Neutrophil (primary cell): ENCODE measurements around the gene AOPEP.

Experiments used
- H3K27ac ChIP-seq: fragments of 200-600 bp; sonication (generic); 2 replicates; pipeline ENCODE4 v1.5.1; 2016; ENCODE audit warnings: mild to moderate bottlenecking, moderate library complexity
- H3K27me3 ChIP-seq: fragments of 200-600 bp; sonication (generic); 2 replicates; pipeline ENCODE4 v1.6.0; 2016; ENCODE audit warnings: mild to moderate bottlenecking
- H3K36me3 ChIP-seq: fragments of 200-600 bp; sonication (generic); 2 replicates; pipeline ENCODE4 v1.5.1; 2017
- H3K4me1 ChIP-seq, 2 experiments: fragments of 200-600 bp in 1 of 2; sonication (generic) in 1 of 2; 1 replicate in 1 of 2; 2 replicates in 1 of 2; pipeline versions ENCODE4 v1.5.1 to v1.6.1; 2013 to 2016; ENCODE audit warnings: low read depth in 1 of 2, low read length in 1 of 2, mild to moderate bottlenecking in 1 of 2, moderate library complexity in 1 of 2; ENCODE audit not compliant: control insufficient read depth in 1 of 2, insufficient read depth in 1 of 2
- H3K4me3 ChIP-seq, 2 experiments: fragments of 200-600 bp in 1 of 2; sonication (generic) in 1 of 2; 1 replicate in 1 of 2; 2 replicates in 1 of 2; pipeline ENCODE4 v1.5.1; 2013 to 2016; ENCODE audit warnings: low read depth in 1 of 2, low read length in 1 of 2, mild to moderate bottlenecking in 1 of 2, moderate library complexity in 1 of 2
- H3K9me3 ChIP-seq: fragments of 200-600 bp; sonication (generic); 2 replicates; pipeline ENCODE4 v1.5.1; 2016
- TF ChIP-seq, protein P1 (sequence below): fragments of 200-600 bp; sonication (generic); IDR thresholded peaks from 2 replicates; pipeline ENCODE4 v1.5.1; 2016; ENCODE audit warnings: antibody characterized with exemption

The AOPEP gene

DNA sequence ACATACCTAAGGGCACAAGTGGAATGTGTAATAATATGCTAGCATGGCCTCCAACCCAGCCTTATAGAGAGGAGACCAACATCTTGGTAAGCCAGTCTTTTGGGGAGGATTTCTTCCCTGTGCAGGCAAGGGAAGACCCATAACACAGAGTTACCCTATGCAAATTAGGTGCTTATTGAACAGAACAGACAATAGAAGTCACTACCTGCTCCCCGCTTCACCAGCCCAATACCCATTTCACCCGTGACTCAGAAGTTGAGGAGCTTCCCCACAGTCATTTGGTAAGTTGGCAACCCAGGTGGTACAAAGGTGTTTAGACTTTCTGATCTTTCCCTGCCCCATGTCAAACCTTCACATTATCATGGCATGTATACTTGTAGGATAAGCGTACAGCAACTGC, 44.6 kb downstream of the AOPEP start:
- no peaks in the 10 kb centered on the region for H3K9me3 ChIP-seq
- H3K27me3 ChIP-seq, result no peaks in the 10 kb centered on the region
- no peaks in the 10 kb centered on the region for H3K36me3 ChIP-seq
- H3K4me1 ChIP-seq, result no peaks in the 10 kb centered on the region
- TF ChIP-seq, protein P1, sequence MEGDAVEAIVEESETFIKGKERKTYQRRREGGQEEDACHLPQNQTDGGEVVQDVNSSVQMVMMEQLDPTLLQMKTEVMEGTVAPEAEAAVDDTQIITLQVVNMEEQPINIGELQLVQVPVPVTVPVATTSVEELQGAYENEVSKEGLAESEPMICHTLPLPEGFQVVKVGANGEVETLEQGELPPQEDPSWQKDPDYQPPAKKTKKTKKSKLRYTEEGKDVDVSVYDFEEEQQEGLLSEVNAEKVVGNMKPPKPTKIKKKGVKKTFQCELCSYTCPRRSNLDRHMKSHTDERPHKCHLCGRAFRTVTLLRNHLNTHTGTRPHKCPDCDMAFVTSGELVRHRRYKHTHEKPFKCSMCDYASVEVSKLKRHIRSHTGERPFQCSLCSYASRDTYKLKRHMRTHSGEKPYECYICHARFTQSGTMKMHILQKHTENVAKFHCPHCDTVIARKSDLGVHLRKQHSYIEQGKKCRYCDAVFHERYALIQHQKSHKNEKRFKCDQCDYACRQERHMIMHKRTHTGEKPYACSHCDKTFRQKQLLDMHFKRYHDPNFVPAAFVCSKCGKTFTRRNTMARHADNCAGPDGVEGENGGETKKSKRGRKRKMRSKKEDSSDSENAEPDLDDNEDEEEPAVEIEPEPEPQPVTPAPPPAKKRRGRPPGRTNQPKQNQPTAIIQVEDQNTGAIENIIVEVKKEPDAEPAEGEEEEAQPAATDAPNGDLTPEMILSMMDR, result no peak
- no peak overlapping the region for H3K27ac ChIP-seq
- no peak overlapping the region for H3K4me3 ChIP-seq

- H3K27me3 ChIP-seq, result no peaks in the 10 kb centered on the region
- H3K27ac ChIP-seq, result no peak overlapping the region
- no peak overlapping the region for H3K4me3 ChIP-seq
- no peaks in the 10 kb centered on the region for H3K4me1 ChIP-seq
- no peaks in the 10 kb centered on the region for H3K9me3 ChIP-seq
- no peaks in the 10 kb centered on the region for H3K36me3 ChIP-seq
- TF ChIP-seq, protein P1, result no peak
Measured at GRCh38 chr9:94772144-94772543, 45.6 kb downstream of the AOPEP start.

DNA sequence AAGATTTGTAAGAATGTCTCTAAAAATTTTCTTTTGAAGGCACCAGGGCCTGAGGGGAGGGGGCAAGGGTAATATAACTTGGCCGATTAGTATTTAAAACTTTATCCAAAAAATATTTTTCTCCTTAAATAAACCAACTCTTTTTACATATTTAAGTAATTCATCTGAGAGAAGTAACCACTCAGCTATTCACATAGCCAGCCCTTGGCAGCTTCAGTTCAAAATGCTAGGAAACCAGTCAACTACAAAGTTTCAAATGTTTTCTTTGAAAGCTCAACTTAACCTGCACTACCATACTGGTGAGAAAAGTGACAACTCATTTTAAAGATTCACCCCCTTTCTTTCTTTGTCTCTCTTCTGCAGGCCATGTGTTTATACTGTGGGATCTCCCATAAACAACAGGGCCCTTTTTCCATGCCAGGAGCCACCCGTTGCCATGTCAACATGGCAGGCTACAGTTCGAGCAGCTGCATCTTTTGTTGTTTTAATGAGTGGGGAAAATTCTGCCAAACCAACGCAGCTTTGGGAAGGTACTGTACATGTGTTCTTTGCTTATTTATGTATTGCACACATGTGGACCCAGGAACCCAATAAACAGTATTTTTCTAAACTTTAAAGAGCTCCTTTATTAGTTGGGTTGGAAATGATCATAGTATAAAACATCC, 46.3 kb downstream of the AOPEP start:
- Histone ChIP-seq H3K9me3 (no peaks in the 10 kb centered on the region), H3K27ac (no peak overlapping the region), H3K36me3 (no peaks in the 10 kb centered on the region), H3K27me3 (no peaks in the 10 kb centered on the region), H3K4me1 (no peaks in the 10 kb centered on the region), H3K4me3 (no peak overlapping the region)
- TF ChIP-seq, protein P1, result no peak

- TF ChIP-seq, protein P1, result no peak
- Histone ChIP-seq H3K9me3 (no peaks in the 10 kb centered on the region), H3K27ac (no peak overlapping the region), H3K4me1 (no peaks in the 10 kb centered on the region), H3K27me3 (no peaks in the 10 kb centered on the region), H3K36me3 (no peaks in the 10 kb centered on the region), H3K4me3 (no peak overlapping the region)
Measured at GRCh38 chr9:94773655-94774054, 47.2 kb downstream of the AOPEP start.

DNA sequence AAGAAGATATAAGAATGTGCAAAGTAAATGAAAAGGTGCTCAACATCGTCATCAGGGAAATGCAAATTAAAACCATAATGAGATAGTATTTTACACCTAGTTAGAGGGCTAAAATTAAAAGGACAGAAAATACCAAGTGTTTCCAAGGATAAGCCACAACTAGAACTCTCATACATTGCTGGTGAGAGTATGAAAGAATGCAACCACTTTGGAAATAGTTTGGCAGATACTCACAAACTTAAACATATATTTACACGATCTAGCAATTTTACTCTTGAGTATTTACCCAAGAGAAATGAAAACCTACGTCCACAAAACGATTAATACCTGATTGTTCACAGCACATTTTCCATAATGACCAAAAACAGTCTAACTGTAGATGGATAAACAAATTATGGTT, 51.5 kb downstream of the AOPEP start:
- no peak overlapping the region for H3K27ac ChIP-seq
- TF ChIP-seq, protein P1, result no peak

More for the DNA sequence above, 51.5 kb downstream of the AOPEP start:
- Histone ChIP-seq H3K27me3 (no peaks in the 10 kb centered on the region), H3K4me1 (no peaks in the 10 kb centered on the region), H3K4me3 (no peak overlapping the region), H3K9me3 (no peaks in the 10 kb centered on the region), H3K36me3 (no peaks in the 10 kb centered on the region)
